ENCODE data around the gene NT5C3B.
"Not testable (repeated sequence)": the region's sequence is repeated elsewhere in the genome, so short reads cannot be mapped to it uniquely, and the experiment has no call there.

Gene NT5C3B

GRCh38 chr17:41837761-41838538, 1.9 kb upstream of the NT5C3B start, which contains the start of gene KLHL10:
TSS of gene KLHL10 (plus strand) at chr17:41837825. CDS start at chr17:41837933, 108 bp downstream.
- DNase-seq: no peak

GRCh38 chr17:41836550-41837196, 641 bp upstream of the NT5C3B start:
- DNase-seq: no peak

GRCh38 chr17:41835214-41835799, 725 bp downstream of the NT5C3B start:
- no peak for DNase-seq

- not testable (repeated sequence) for DNase-seq
Observed at GRCh38 chr17:41829961-41830360, 6.1 kb downstream of the NT5C3B start.

- no peak for DNase-seq
Observed at GRCh38 chr17:41825175-41825845, 10.7 kb downstream of the NT5C3B start.

GRCh38 chr17:41824086-41824485, 11.9 kb downstream of the NT5C3B start:
- no peak for DNase-seq

GRCh38 chr17:41823580-41823979, 12.5 kb downstream of the NT5C3B start:
- no peak for DNase-seq

GRCh38 chr17:41823141-41823524, 12.9 kb downstream of the NT5C3B start:
- DNase-seq: no peak

GRCh38 chr17:41822216-41823140, 13.6 kb downstream of the NT5C3B start:
- DNase-seq: no peak

GRCh38 chr17:41821776-41822175, 14.3 kb downstream of the NT5C3B start:
- no peak for DNase-seq

GRCh38 chr17:41818024-41818423, 18.0 kb downstream of the NT5C3B start:
- DNase-seq: no peak

- DNase-seq: no peak
Observed at GRCh38 chr17:41816637-41817320, 19.3 kb downstream of the NT5C3B start.

- no peak for DNase-seq
Observed at GRCh38 chr17:41814195-41814594, 21.8 kb downstream of the NT5C3B start.

GRCh38 chr17:41813699-41814124, 22.3 kb downstream of the NT5C3B start:
- DNase-seq: no peak

- no peak for DNase-seq
Observed at GRCh38 chr17:41813152-41813680, 22.8 kb downstream of the NT5C3B start.

- DNase-seq: peak; percentile 41
Observed at GRCh38 chr17:41812381-41813151, 23.5 kb downstream of the NT5C3B start, which contains the start of gene FKBP10. TSS of gene FKBP10 (plus strand) at chr17:41813004. CDS start at chr17:41813035, 31 bp downstream.

GRCh38 chr17:41811549-41812380, 24.3 kb downstream of the NT5C3B start, which contains the start of gene P3H4:
TSS of gene P3H4 (minus strand) at chr17:41811949. CDS start at chr17:41811915, 34 bp downstream.
- DNase-seq: peak; percentile 79

GRCh38 chr17:41810659-41811548, 25.1 kb downstream of the NT5C3B start:
- DNase-seq: no peak
